HEK293 (cell line): ENCODE data around the gene ADPRH.

Source experiments
- CTCF ChIA-PET: fragments of 350-600 bp; formaldehyde crosslinking; extraction: SDS; loops from one replicate; lab custom pipeline; 2021; ENCODE audit warnings: antibody characterized with exemption; lab: Yijun Ruan, JAX
- POLR2A ChIA-PET: fragments of 300-600 bp; formaldehyde crosslinking; extraction: SDS; loops from one replicate; lab custom pipeline; 2020; ENCODE audit warnings: antibody characterized with exemption, inconsistent platforms; lab: Yijun Ruan, JAX
- H3K27ac ChIP-seq: fragments of 200-500 bp; sonication (Bioruptor generic); 2 replicates; pipeline ENCODE4 v1.5.1; 2014; ENCODE audit warnings: low read depth, low read length, control low read depth, inconsistent platforms; ENCODE audit errors: extremely low read depth
- H3K36me3 ChIP-seq, 2 experiments: fragments of 200-500 bp in 1 of 2; sonication (Bioruptor generic) in 1 of 2; 1 replicate in 1 of 2; 2 replicates in 1 of 2; pipeline ENCODE4 v1.5.1; 2014 to 2017; ENCODE audit warnings: inconsistent platforms in 2 of 2, low read length in 2 of 2; ENCODE audit not compliant: control insufficient read depth in 2 of 2, insufficient read depth in 1 of 2
- H3K4me1 ChIP-seq: fragments of 200-500 bp; sonication (Bioruptor generic); 2 replicates; pipeline ENCODE4 v1.5.1; 2014; ENCODE audit warnings: mild to moderate bottlenecking, low read length, inconsistent platforms; ENCODE audit not compliant: control insufficient read depth, insufficient read depth
- H3K4me3 ChIP-seq: 2 replicates; pipeline ENCODE4 v1.5.1; 2011; ENCODE audit warnings: low read depth, mild to moderate bottlenecking, control low read depth, low read length, moderate library complexity
- H3K9me3 ChIP-seq: fragments of 200-500 bp; sonication (Bioruptor generic); 2 replicates; pipeline ENCODE4 v1.5.1; 2014; ENCODE audit warnings: low read depth, low read length, inconsistent platforms; ENCODE audit not compliant: control insufficient read depth, insufficient read depth
- ZFP41 ChIP-seq: fragments of 450-650 bp; formaldehyde crosslinking; IDR thresholded peaks from 2 replicates; pipeline ENCODE4 v1.5.1; 2016; ENCODE audit warnings: missing biosample characterization, missing genetic modification characterization, borderline replicate concordance
- ZNF169 ChIP-seq: fragments of 450-650 bp; formaldehyde crosslinking; IDR thresholded peaks from 2 replicates; pipeline ENCODE4 v1.5.1; 2016; ENCODE audit warnings: missing biosample characterization, missing genetic modification characterization
- ZNF214 ChIP-seq: fragments of 450-650 bp; formaldehyde crosslinking; IDR thresholded peaks from 2 replicates; pipeline ENCODE4 v1.5.1; 2017; ENCODE audit warnings: missing biosample characterization, mild to moderate bottlenecking, missing genetic modification characterization, borderline replicate concordance
- ZNF248 ChIP-seq: fragments of 450-650 bp; formaldehyde crosslinking; IDR thresholded peaks from 2 replicates; pipeline ENCODE4 v1.5.1; 2017; ENCODE audit warnings: missing biosample characterization, missing genetic modification characterization
- ZNF311 ChIP-seq: fragments of 450-650 bp; formaldehyde crosslinking; IDR thresholded peaks from 2 replicates; pipeline ENCODE4 v1.5.1; 2017; ENCODE audit warnings: missing biosample characterization, missing genetic modification characterization, borderline replicate concordance
- ZNF335 ChIP-seq: fragments of 450-650 bp; formaldehyde crosslinking; conservative IDR thresholded peaks from 2 replicates; pipeline ENCODE4 v1.5.1; 2016; ENCODE audit warnings: missing biosample characterization, missing genetic modification characterization
- ZNF404 ChIP-seq: fragments of 450-650 bp; formaldehyde crosslinking; IDR thresholded peaks from 2 replicates; pipeline ENCODE4 v1.5.1; 2017; ENCODE audit warnings: missing biosample characterization, missing genetic modification characterization
- ZNF544 ChIP-seq: fragments of 450-650 bp; formaldehyde crosslinking; IDR thresholded peaks from 2 replicates; pipeline ENCODE4 v1.5.0; 2017; ENCODE audit warnings: missing biosample characterization, missing genetic modification characterization
- ZNF560 ChIP-seq: fragments of 450-650 bp; formaldehyde crosslinking; IDR thresholded peaks from 2 replicates; pipeline ENCODE4 v1.5.1; 2017; ENCODE audit warnings: missing biosample characterization, missing genetic modification characterization, borderline replicate concordance
- ZNF610 ChIP-seq: fragments of 450-650 bp; formaldehyde crosslinking; IDR thresholded peaks from 2 replicates; pipeline ENCODE4 v1.5.1; 2016; ENCODE audit warnings: missing biosample characterization, missing genetic modification characterization, borderline replicate concordance
- ZNF623 ChIP-seq: fragments of 450-650 bp; formaldehyde crosslinking; IDR thresholded peaks from 2 replicates; pipeline ENCODE4 v1.5.1; 2016; ENCODE audit warnings: missing biosample characterization, missing genetic modification characterization
- ZNF654 ChIP-seq: fragments of 450-650 bp; formaldehyde crosslinking; IDR thresholded peaks from 2 replicates; pipeline ENCODE4 v1.5.1; 2016; ENCODE audit warnings: low read depth, missing biosample characterization, missing genetic modification characterization
- ZNF768 ChIP-seq: fragments of 450-650 bp; formaldehyde crosslinking; IDR thresholded peaks from 2 replicates; pipeline ENCODE4 v1.5.1; 2018; ENCODE audit warnings: missing biosample characterization, mild to moderate bottlenecking, missing genetic modification characterization
- ZNF785 ChIP-seq: fragments of 450-650 bp; formaldehyde crosslinking; IDR thresholded peaks from 2 replicates; pipeline ENCODE4 v1.5.1; 2016; ENCODE audit warnings: missing biosample characterization, missing genetic modification characterization
- ZNF792 ChIP-seq: fragments of 450-650 bp; formaldehyde crosslinking; IDR thresholded peaks from 2 replicates; pipeline ENCODE4 v1.5.1; 2016; ENCODE audit warnings: missing biosample characterization, missing genetic modification characterization
- ZNF830 ChIP-seq: fragments of 450-650 bp; IDR thresholded peaks from 2 replicates; pipeline ENCODE4 v1.5.0; 2018; ENCODE audit warnings: missing biosample characterization, missing genetic modification characterization, low read depth, mild to moderate bottlenecking, moderate library complexity
- TF ChIP-seq, protein P1 (sequence below): fragments of 450-650 bp; IDR thresholded peaks from 2 replicates; pipeline ENCODE4 v1.5.1; 2018; ENCODE audit warnings: missing biosample characterization, mild to moderate bottlenecking, missing genetic modification characterization
- TF ChIP-seq, protein P2 (sequence below): fragments of 450-650 bp; formaldehyde crosslinking; IDR thresholded peaks from 2 replicates; pipeline ENCODE4 v1.5.1; 2016; ENCODE audit warnings: missing biosample characterization, missing genetic modification characterization

Gene ADPRH

DNA sequence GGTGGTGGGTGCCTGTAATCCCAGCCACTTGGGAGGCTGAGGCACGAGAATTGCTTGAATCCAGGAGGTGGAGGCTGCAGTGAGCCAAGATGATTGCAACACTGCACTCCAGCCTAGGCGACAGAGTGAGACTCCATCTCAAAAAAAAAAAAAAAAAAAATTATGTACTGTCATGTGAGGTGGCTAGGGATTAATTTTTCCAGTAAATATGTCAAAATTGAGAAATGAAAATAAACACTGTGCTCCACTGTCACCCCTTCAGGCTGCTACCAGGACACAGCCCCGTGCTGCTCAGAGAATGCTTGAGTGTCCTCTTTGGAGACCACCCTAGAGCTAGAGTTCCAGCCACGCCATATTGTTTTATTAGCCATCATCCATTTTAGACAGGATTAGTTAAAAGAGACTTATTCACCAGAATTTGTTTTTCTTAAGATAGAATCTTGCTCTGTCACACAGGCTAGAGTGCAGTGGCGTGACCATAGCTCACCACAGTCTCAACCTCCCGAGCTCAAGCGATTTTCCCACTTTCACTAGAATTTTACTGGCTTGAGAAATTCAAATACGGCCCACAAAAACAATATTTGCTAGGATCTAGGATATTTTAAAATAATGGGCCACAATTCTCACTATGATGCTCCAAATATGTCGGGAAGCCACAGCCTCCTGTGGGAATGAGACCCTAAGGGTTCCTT, 20.5 kb upstream of the ADPRH start:
- ChIA-PET POLR2A (no interaction called here), CTCF (interaction anchor here (1.0 kb wide), 1 partner anchor 19 kb away, joined by 3 read pairs; no protein-coding TSS in a partner anchor)
- no peaks in the 10 kb centered on the region for H3K4me1 ChIP-seq

DNA sequence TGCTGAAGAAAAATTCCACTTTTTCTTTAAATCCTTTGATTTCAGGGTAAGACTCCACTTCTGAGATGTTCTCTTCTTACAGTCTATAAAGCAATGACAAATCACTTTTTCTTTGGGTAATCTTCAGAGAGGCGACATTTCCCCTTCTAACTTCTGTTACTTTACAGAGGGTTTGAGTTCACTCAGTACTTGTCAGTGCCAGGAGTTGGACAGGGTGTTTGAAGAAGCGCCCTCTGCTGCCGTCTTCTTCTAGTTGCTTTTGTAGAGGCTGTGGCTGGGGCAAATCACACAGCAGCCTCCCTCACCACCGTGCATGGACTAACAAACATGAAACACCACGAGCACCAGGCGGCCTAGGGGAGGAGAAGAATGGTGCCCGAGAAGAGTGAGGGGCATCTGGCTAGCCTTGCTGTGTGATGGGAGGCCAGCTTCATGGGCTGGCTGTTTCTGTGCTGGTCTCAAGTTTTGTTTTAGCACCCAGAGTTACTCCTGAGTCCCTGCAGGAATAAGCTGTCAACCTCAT, 19.8 kb upstream of the ADPRH start, which contains the start of gene CD80:
CD80 (minus strand) TSS at position 174 of the 523 bp plus-strand sequence. CDS start 1,886 bp downstream, outside the sequence.
- no peak within 1 kb of the TSS for H3K27ac ChIP-seq
- H3K4me1 ChIP-seq, result no peaks in the 10 kb centered on the region
- no peaks in the 10 kb centered on the region for H3K36me3 ChIP-seq
- H3K9me3 ChIP-seq, result no peaks in the 10 kb centered on the region
- H3K4me3 ChIP-seq, result no peak within 1 kb of the TSS
- POLR2A ChIA-PET, result no interaction called here
- TF ChIP-seq ZNF544 (tag by site-specific recombination) (no peak), ZNF654 (tag by site-specific recombination) (peak; percentile 36)
- TF ChIP-seq, all 188 proteins: peak for 1
- CTCF ChIA-PET, result interaction anchor here (1.0 to 1.2 kb wide), 2 partner anchors 19 to 290 kb away, joined by 3 to 4 read pairs; no protein-coding TSS in a partner anchor

More for the DNA sequence above, 20.5 kb upstream of the ADPRH start:
- Histone ChIP-seq H3K4me3 (no peak overlapping the region), H3K27ac (no peak overlapping the region), H3K9me3 (no peaks in the 10 kb centered on the region), H3K36me3 (no peaks in the 10 kb centered on the region)
- no peak for TF ChIP-seq ZNF311 (tag by site-specific recombination)
- TF ChIP-seq ZNF169 (tag by site-specific recombination), result no peak
- TF ChIP-seq ZNF335 (tag by site-specific recombination), result no peak

DNA sequence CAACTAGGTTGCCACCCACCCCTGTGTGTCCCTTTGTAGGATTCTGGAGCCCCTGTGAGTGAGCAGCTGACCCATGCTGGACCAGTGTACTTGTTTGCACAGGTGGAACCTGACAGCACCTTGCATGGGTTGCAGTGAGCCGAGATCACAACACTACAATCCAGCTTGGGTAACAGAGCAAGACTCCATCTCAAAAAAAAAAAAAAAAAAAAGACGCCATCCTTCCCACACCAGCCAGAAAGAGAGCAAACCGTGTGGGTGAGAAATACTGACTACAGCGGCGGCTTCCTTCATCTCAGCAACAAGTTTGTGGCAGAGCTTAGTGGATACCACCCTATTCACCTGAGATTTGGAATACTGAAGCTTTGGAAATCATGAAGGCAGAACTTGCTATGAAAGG, 19.1 kb upstream of the ADPRH start:
- POLR2A ChIA-PET, result no interaction called here
- CTCF ChIA-PET, result interaction anchor here (0.6 to 1.2 kb wide), 2 partner anchors 138 to 290 kb away, joined by 4 read pairs; no protein-coding TSS in a partner anchor
- H3K36me3 ChIP-seq, result no peaks in the 10 kb centered on the region
- no peaks in the 10 kb centered on the region for H3K9me3 ChIP-seq
- no peaks in the 10 kb centered on the region for H3K4me1 ChIP-seq
- H3K27ac ChIP-seq, result no peak overlapping the region
- H3K4me3 ChIP-seq, result no peak overlapping the region
- TF ChIP-seq ZNF830 (tag by site-specific recombination) (no peak), ZNF560 (tag by site-specific recombination) (no peak), ZNF248 (tag by site-specific recombination) (no peak), ZNF792 (no peak), ZNF768 (tag by site-specific recombination) (no peak)

DNA sequence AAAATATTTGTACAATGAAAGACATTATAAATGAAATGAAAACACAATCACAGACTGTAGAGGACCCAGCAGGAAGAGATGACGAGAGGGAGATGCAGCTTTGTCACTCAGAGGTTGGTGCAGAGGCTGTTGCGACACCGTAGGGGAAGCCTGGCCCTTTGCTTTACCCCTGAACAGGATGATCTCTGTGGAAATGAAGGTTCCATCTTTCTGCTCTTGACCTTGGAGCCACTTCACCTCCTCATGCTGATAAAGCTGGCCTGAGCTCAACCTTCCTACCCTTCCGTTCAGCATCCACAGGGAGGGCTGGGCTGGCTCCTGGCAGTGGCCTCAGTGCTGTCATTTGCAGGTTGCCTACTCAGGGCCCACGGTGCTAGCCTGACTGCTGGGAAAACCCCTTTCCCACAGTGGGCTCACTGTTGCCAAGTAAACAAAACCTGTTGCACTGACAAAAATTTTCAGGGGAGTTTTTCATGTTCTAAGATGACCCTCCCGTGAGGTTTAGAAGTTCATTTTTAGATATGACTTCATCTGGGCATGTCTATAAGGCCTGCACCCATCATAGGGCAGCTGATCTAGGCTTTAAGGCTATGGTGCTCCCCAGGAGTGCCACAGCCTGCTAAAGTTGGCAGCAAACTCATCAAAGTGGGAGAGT, 16.9 kb upstream of the ADPRH start:
- TF ChIP-seq ZNF404 (tag by site-specific recombination), result no peak
- TF ChIP-seq, protein P1, sequence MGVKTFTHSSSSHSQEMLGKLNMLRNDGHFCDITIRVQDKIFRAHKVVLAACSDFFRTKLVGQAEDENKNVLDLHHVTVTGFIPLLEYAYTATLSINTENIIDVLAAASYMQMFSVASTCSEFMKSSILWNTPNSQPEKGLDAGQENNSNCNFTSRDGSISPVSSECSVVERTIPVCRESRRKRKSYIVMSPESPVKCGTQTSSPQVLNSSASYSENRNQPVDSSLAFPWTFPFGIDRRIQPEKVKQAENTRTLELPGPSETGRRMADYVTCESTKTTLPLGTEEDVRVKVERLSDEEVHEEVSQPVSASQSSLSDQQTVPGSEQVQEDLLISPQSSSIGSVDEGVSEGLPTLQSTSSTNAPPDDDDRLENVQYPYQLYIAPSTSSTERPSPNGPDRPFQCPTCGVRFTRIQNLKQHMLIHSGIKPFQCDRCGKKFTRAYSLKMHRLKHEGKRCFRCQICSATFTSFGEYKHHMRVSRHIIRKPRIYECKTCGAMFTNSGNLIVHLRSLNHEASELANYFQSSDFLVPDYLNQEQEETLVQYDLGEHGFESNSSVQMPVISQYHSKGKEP (tag by site-specific recombination), result no peak
- no peak for TF ChIP-seq ZNF610
- TF ChIP-seq, protein P2, sequence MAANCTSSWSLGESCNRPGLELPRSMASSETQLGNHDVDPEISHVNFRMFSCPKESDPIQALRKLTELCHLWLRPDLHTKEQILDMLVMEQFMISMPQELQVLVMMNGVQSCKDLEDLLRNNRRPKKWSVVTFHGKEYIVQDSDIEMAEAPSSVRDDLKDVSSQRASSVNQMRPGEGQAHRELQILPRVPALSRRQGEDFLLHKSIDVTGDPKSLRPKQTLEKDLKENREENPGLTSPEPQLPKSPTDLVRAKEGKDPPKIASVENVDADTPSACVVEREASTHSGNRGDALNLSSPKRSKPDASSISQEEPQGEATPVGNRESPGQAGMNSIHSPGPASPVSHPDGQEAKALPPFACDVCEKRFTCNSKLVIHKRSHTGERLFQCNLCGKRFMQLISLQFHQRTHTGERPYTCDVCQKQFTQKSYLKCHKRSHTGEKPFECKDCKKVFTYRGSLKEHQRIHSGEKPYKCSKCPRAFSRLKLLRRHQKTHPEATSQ, result no peak
- TF ChIP-seq ZNF623 (tag by site-specific recombination), result no peak
- TF ChIP-seq ZFP41 (tag by site-specific recombination), result no peak
- TF ChIP-seq ZNF785, result no peak
- no peak for TF ChIP-seq ZNF214 (tag by site-specific recombination)
- ChIA-PET POLR2A (no interaction called here), CTCF (interaction anchor here (0.6 kb wide), 1 partner anchor 101 kb away, joined by 3 read pairs; no protein-coding TSS in a partner anchor)
- Histone ChIP-seq H3K9me3 (no peaks in the 10 kb centered on the region), H3K27ac (no peak overlapping the region), H3K36me3 (no peaks in the 10 kb centered on the region), H3K4me3 (no peak overlapping the region), H3K4me1 (no peaks in the 10 kb centered on the region)
